Subcutaneous adipose tissue (tissue), 4 donors: Measurements from ENCODE around the gene SMG1. TPM values are rescaled to one million over a fixed set of nuclear protein-coding genes. Genes with fewer than 3 reads are reported as not detected.

Experiments
- CTCF ChIP-seq: fragments of 450-650 bp; IDR thresholded peaks from one replicate; pipeline ENCODE4 v1.5.1; 2016; ENCODE audit warnings: low read depth, mild to moderate bottlenecking, control low read depth, antibody characterized with exemption, moderate library complexity
- total RNA-seq, 4 donors: library from RNA; depleted of rRNA; stranded (reverse); fragments of >200 nt; gene quantifications; one replicate each; pipeline ENCODE4 v1.1.0, GENCODE V29; 2016

Gene SMG1
- total RNA-seq, 4 donors from 2014 or later: 109 to 128 (median 117) TPM

- TF ChIP-seq CTCF: no peak
Observed at GRCh38 chr16:18836702-18837101, 89.5 kb downstream of the SMG1 start.

GRCh38 chr16:18834864-18835263, 91.3 kb downstream of the SMG1 start:
- TF ChIP-seq CTCF: no peak

GRCh38 chr16:18833707-18834505, 92.3 kb downstream of the SMG1 start:
- TF ChIP-seq CTCF: no peak

DNA sequence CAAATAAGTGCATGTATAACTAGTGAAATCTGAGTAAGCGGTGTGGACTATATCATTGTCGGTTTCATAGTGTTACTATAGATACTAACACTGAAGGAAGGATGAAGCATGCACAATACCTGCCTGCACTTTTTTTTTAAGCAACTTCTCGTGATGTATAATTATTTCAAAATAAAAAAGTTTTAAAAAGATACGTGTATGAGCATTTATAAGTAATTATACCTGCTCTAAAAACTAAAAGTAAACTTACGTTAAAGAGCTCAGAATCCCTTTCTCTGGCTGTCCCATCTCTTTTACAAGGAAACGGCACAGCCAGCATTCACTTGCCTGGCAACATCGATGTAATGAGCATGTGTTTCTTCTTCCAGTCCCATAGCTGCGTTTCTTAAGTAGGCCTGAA, 93.6 kb downstream of the SMG1 start:
- no peak for TF ChIP-seq CTCF

DNA sequence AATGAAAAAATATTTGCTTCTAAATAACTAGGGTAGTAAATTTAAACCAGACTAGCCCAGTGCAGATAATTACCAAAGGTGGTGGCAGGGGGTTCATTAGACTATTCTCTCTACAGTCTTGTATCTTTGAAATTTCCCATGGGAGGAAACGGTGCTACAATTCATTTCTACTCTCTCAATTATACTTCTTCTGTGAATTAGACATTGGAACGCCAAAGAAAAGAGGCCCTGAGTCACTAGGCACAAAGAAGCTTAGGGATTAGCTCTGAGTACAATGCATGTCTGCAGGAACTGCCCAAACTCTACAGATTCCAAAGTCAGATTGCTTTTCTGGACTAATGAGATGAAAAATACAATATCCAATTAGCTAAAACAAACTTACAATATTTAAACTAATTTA, 94.2 kb downstream of the SMG1 start:
- no peak for TF ChIP-seq CTCF

DNA sequence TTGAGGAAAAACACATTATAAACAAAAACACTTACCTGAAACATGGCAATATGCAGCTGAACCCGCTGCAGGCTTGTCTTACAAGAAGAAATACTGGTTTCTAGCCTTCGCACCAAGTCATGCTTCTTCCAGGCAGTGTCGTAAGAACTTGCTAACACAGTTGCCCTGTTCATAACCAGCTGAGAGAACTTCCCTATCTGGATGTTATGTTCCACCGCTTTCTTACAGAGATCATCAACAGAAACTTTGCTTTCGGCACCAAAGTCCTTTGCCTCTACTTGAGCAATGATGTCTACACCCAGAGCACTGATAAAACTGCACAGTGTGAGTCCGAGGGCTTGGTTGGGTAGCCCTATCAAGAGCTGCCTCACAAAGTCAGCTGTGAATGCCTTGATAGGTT, 97.0 kb downstream of the SMG1 start:
- no peak for TF ChIP-seq CTCF

DNA sequence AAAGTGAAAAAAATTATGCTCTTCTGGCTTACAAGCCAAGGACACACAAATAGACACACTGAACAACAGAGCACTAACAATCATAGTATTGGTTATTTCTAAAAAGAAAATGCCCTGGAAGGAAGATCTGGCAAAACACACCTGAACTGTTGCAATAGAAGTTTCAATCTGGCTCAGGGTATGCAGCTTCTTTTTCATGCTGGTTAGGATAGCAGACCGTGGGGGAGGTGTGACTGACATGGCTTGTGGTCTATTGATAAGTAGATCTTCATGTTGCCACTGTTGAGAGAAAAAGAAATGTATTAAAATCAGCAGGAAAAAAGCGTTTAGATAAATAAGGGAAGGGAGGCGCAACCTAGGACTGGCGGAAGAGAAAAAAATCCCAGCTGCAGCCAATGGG, 98.3 kb downstream of the SMG1 start:
- TF ChIP-seq CTCF: no peak
